ENCODE measurements around the gene ADAMTS12. TPM values are rescaled to one million over a fixed set of nuclear protein-coding genes. Genes with fewer than 3 reads are reported as not detected.

Gene ADAMTS12
- total RNA-seq, 8 experiments from 2014 or later = 0.80 to 42.7 (median 4.0) TPM

- Histone ChIP-seq H3K4me1 (replicated peaks in 1 of 2) (no peaks in the 10 kb centered on the region), H3K4me3 (no peak overlapping the region), H3K27ac (no peak overlapping the region)
- in situ Hi-C loops (cut with MboI; ENCODE audit: low pct_unique_long_range_greater_than_20kb in 2 of 9, low sequenced_read_pairs in 9 of 9, unreplicated experiment in 9 of 9) = no loop called here
- 83 to 100% (median 100%) methylated on average over 1 of the region's 1 CpG; no CpG with 5 or more reads in 3 of the 10 experiments for WGBS, 10 experiments
- no peak for ATAC-seq (replicated peaks in 6 of 8)
Measured at GRCh38 chr5:33755231-33755630, 136.6 kb downstream of the ADAMTS12 start.

DNA sequence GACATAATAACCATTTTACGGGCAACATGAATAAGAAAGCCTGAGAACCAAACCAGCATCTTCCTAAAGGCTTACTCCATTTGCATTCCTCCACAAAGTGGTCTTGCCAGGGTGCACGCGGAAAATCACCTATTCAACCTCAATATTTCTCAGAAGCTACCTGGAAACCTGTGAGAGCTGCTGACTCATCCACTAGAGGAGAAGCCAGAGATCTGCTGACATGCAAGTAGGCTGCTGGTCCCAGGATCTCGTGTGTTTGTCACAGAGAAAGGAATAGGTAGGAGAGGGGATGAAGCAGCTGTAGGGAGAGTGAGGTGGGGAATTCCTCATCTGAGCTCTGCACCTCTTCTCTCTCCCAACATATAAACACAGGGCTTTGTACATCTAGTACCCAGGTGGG lies 138.1 kb downstream of the ADAMTS12 start:
- no peak for ATAC-seq (replicated peaks in 6 of 8)
- 61 to 95% (median 78%) methylated on average over 1 to 4 of the region's 4 CpGs; no CpG with 5 or more reads in 2 of the 10 experiments for WGBS, 10 experiments
- Histone ChIP-seq H3K4me3 (no peak overlapping the region), H3K27ac (no peak overlapping the region), H3K4me1 (replicated peaks in 1 of 2) (no peaks in the 10 kb centered on the region)
- in situ Hi-C loops (cut with MboI; ENCODE audit: low pct_unique_long_range_greater_than_20kb in 2 of 9, low sequenced_read_pairs in 9 of 9, unreplicated experiment in 9 of 9) = no loop called here

GRCh38 chr5:33748754-33749153 lies 143.0 kb downstream of the ADAMTS12 start:
- Histone ChIP-seq H3K27ac (no peak overlapping the region), H3K4me3 (no peak overlapping the region), H3K4me1 (replicated peaks in 1 of 2) (no peaks in the 10 kb centered on the region)
- 0 to 90% (median 77%) methylated on average over 1 of the region's 1 CpG; no CpG with 5 or more reads in 5 of the 10 experiments for WGBS, 10 experiments
- in situ Hi-C loops (cut with MboI; ENCODE audit: low pct_unique_long_range_greater_than_20kb in 2 of 9, low sequenced_read_pairs in 9 of 9, unreplicated experiment in 9 of 9) = no loop called here
- ATAC-seq (replicated peaks in 6 of 8) = peak in 4 of 8 experiments; percentile 19 to 88 (median 78)

DNA sequence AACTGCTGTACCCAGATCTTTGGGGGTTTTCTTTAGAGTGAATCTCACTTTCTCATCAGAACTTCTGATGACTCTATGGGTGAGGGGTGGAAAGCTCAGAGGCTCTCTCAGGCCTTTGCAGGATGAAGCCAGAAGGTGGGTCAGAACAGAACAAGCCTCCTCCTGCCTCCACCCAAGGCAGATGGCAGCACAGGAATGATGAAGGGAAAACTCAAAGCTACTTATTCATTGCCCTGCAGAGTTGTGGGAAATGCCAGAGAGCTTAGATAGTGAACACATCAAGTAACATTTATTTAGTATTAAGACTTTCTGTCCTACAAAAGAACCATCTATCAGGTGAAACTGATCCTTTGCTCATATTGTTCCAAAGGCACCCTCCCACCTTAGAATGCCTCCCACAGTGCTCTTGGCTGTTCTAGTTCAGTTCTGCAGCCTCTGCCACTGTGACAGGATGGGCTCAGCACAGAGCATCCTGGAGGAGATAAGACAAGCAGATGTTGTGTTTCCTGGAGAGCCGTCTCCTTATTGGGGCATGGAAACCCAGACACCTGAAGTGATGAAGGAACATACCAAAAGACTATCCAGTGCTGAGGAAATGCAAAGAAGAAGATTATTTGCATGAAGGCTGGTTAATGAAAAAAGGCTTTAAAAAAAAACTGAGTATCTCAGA lies 146.6 kb downstream of the ADAMTS12 start:
- in situ Hi-C loops (cut with MboI; ENCODE audit: low pct_unique_long_range_greater_than_20kb in 2 of 9, low sequenced_read_pairs in 9 of 9, unreplicated experiment in 9 of 9) = no loop called here
- H3K4me3 ChIP-seq = no peak overlapping the region
- no peak for ATAC-seq (replicated peaks in 6 of 8)
- no peak overlapping the region for H3K27ac ChIP-seq
- H3K4me1 ChIP-seq (replicated peaks in 1 of 2) = no peaks in the 10 kb centered on the region
- WGBS, 10 experiments = 86 to 100% (median 100%) methylated on average over 1 of the region's 1 CpG; no CpG with 5 or more reads in 5 of the 10 experiments

DNA sequence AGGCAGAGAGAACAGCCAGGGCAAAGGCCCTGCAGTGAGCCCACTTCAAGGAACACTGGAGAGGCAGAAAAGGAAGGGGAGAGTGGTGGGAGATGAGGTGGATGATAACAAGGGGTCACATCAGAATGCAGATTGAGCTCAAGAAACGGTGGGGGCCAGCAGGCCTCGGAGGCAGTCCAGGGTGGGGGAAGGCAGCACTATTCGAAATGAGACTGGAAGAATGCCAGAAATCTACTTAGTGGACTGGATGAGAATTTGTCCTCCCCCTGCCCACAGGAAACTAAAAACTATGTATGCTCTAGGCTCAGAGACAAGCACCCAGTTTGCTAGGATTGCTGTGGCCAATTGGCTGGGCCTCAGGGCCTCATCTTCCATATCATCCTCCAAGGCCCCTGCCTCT lies 148.7 kb downstream of the ADAMTS12 start:
- Histone ChIP-seq H3K27ac (no peak overlapping the region), H3K4me1 (replicated peaks in 1 of 2) (no peaks in the 10 kb centered on the region), H3K4me3 (no peak overlapping the region)
- 20 to 100% (median 63%) methylated on average over 1 to 3 of the region's 3 CpGs; no CpG with 5 or more reads in 5 of the 10 experiments for WGBS, 10 experiments
- ATAC-seq (replicated peaks in 6 of 8) = peak in 1 of 8 experiments; percentile 27
- in situ Hi-C loops (cut with MboI; ENCODE audit: low pct_unique_long_range_greater_than_20kb in 2 of 9, low sequenced_read_pairs in 9 of 9, unreplicated experiment in 9 of 9) = no loop called here

- Histone ChIP-seq H3K4me3 (no peak overlapping the region), H3K4me1 (replicated peaks in 1 of 2) (no peaks in the 10 kb centered on the region), H3K27ac (no peak overlapping the region)
- no peak for ATAC-seq (replicated peaks in 6 of 8)
- 0 to 100% (median 78%) methylated on average over 1 to 2 of the region's 2 CpGs; no CpG with 5 or more reads in 1 of the 10 experiments for WGBS, 10 experiments
- in situ Hi-C loops (cut with MboI; ENCODE audit: low pct_unique_long_range_greater_than_20kb in 2 of 9, low sequenced_read_pairs in 9 of 9, unreplicated experiment in 9 of 9) = no loop called here
Measured at GRCh38 chr5:33742181-33742580, 149.6 kb downstream of the ADAMTS12 start.

GRCh38 chr5:33738967-33739366 lies 152.8 kb downstream of the ADAMTS12 start:
- Histone ChIP-seq H3K4me3 (no peak overlapping the region), H3K4me1 (replicated peaks in 1 of 2) (peaks cover 0 to 1% of the 10 kb centered on the region in 2 donors), H3K27ac (no peak overlapping the region)
- no peak for ATAC-seq (replicated peaks in 6 of 8)
- in situ Hi-C loops (cut with MboI; ENCODE audit: low pct_unique_long_range_greater_than_20kb in 2 of 9, low sequenced_read_pairs in 9 of 9, unreplicated experiment in 9 of 9) = no loop called here
- 73 to 100% (median 97%) methylated on average over 2 to 6 of the region's 6 CpGs; no CpG with 5 or more reads in 3 of the 10 experiments for WGBS, 10 experiments

GRCh38 chr5:33738097-33738496 lies 153.7 kb downstream of the ADAMTS12 start:
- no peak for ATAC-seq (replicated peaks in 6 of 8)
- in situ Hi-C loops (cut with MboI; ENCODE audit: low pct_unique_long_range_greater_than_20kb in 2 of 9, low sequenced_read_pairs in 9 of 9, unreplicated experiment in 9 of 9) = no loop called here
- Histone ChIP-seq H3K27ac (no peak overlapping the region), H3K4me3 (no peak overlapping the region), H3K4me1 (replicated peaks in 1 of 2) (peaks cover 0 to 6% of the 10 kb centered on the region in 2 donors)
- 60 to 100% (median 78%) methylated on average over 1 to 3 of the region's 3 CpGs; no CpG with 5 or more reads in 3 of the 10 experiments for WGBS, 10 experiments

DNA sequence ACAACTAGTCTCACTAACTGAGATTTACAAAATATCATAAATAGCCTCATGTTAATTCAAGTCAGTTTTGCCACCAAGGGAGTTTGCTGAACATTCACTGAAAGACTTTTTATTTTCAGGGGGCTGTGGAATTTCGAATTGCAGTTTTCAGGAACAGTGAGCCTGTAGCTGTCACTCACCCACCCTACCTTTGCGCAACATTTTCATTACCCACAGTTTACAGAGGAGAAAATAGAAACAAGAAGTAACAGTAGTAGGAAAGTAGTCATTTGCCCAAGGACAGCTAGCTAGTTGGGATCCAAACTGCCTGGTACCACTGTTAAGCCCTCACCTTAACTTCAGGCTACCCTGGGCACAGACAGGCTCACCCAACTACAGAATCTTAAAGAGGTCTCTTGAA lies 154.1 kb downstream of the ADAMTS12 start:
- in situ Hi-C loops (cut with MboI; ENCODE audit: low pct_unique_long_range_greater_than_20kb in 2 of 9, low sequenced_read_pairs in 9 of 9, unreplicated experiment in 9 of 9) = no loop called here

GRCh38 chr5:33737284-33737683 lies 154.5 kb downstream of the ADAMTS12 start:
- Histone ChIP-seq H3K4me3 (no peak overlapping the region), H3K27ac (no peak overlapping the region), H3K4me1 (replicated peaks in 1 of 2) (peaks cover 0 to 6% of the 10 kb centered on the region in 2 donors)
- in situ Hi-C loops (cut with MboI; ENCODE audit: low pct_unique_long_range_greater_than_20kb in 2 of 9, low sequenced_read_pairs in 9 of 9, unreplicated experiment in 9 of 9) = no loop called here
- 0 to 100% (median 44%) methylated on average over 1 of the region's 1 CpG; no CpG with 5 or more reads in 6 of the 10 experiments for WGBS, 10 experiments
- no peak for ATAC-seq (replicated peaks in 6 of 8)

More for the DNA sequence above, 154.1 kb downstream of the ADAMTS12 start:
- Histone ChIP-seq H3K27ac (no peak overlapping the region), H3K4me1 (replicated peaks in 1 of 2) (peaks cover 0 to 6% of the 10 kb centered on the region in 2 donors), H3K4me3 (no peak overlapping the region)
- ATAC-seq (replicated peaks in 6 of 8) = no peak
- 80 to 100% (median 88%) methylated on average over 1 to 2 of the region's 2 CpGs; no CpG with 5 or more reads in 1 of the 10 experiments for WGBS, 10 experiments

DNA sequence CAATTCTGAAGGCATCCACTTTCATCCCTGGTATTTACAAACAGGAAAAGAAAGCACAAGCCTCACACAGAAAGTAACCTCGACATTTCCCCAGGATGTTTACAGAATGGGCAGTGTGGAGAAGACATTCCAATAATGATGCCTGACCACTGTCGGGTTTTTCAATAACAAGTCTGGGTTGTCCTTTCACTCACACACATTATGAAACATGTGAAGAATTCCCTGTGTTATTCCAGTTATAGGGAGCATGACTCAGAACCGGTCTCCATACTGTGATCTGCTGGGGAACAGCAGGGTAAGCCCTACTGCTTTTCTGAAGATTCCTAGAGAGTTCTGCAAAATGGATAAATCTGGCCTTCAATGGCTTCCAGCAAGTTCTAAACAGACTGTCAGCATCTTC lies 155.3 kb downstream of the ADAMTS12 start:
- no peak overlapping the region for H3K27ac ChIP-seq
- no peak overlapping the region for H3K4me3 ChIP-seq
- ATAC-seq (replicated peaks in 6 of 8) = peak in 2 of 8 experiments; percentile 15 to 42
- WGBS, 10 experiments = 20 to 100% (median 84%) methylated on average over 1 to 3 of the region's 3 CpGs; no CpG with 5 or more reads in 2 of the 10 experiments
- in situ Hi-C loops (cut with MboI; ENCODE audit: low pct_unique_long_range_greater_than_20kb in 2 of 9, low sequenced_read_pairs in 9 of 9, unreplicated experiment in 9 of 9) = no loop called here
- peaks cover 0 to 6% of the 10 kb centered on the region in 2 donors for H3K4me1 ChIP-seq (replicated peaks in 1 of 2)

DNA sequence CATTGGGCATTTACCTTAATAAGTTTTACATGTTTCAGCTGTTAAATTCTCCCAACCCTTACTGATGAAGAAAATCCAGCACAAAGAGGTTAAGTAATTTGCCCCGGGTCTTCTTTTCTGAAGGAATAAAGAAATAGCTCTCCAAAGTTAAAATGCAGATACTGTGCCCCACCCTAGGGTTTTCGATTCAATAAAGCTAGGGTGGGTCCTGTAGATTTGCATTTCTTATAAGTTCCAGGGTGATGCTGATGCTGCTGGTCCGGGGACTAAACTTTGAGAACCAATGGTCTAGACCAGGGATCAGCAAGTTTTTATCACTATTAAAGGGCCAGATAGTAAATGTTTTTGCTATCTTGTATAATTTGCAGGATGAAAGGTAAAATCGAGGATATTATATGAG lies 156.7 kb downstream of the ADAMTS12 start:
- in situ Hi-C loops (cut with MboI; ENCODE audit: low pct_unique_long_range_greater_than_20kb in 2 of 9, low sequenced_read_pairs in 9 of 9, unreplicated experiment in 9 of 9) = no loop called here
- 0 to 100% (median 85%) methylated on average over 2 to 4 of the region's 4 CpGs for WGBS, 10 experiments
- no peak overlapping the region for H3K4me3 ChIP-seq
- H3K4me1 ChIP-seq (replicated peaks in 1 of 2) = peaks cover 0 to 6% of the 10 kb centered on the region in 2 donors
- no peak overlapping the region for H3K27ac ChIP-seq
- ATAC-seq (replicated peaks in 6 of 8) = peak in 3 of 8 experiments; percentile 73 to 77 (median 77)

DNA sequence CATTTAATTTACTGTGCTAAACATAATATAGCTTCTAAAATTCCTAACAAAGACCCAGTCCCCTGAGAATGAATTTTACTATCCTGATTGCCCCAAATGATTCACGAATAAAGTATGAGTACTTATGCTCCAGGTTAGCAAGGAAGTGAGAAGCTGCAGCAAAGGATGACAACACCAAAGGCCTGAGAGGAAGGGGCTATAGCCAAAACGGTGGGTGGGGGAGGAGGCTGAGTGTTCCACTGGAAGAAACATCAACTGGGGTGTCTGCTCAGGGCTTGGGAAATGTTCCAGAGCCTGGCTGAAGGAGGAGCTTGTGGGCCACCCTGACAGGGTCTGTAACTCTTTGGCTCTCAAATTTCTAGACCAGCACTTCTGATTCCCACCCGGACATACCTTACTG lies 157.3 kb downstream of the ADAMTS12 start:
- in situ Hi-C loops (cut with MboI; ENCODE audit: low pct_unique_long_range_greater_than_20kb in 2 of 9, low sequenced_read_pairs in 9 of 9, unreplicated experiment in 9 of 9) = no loop called here
- Histone ChIP-seq H3K4me1 (replicated peaks in 1 of 2) (peaks cover 0 to 6% of the 10 kb centered on the region in 2 donors), H3K4me3 (no peak overlapping the region), H3K27ac (no peak overlapping the region)
- peak in 3 of 8 experiments; percentile 13 to 58 (median 25) for ATAC-seq (replicated peaks in 6 of 8)
- WGBS, 10 experiments = 0 to 63% (median 46%) methylated on average over 1 to 3 of the region's 3 CpGs; no CpG with 5 or more reads in 1 of the 10 experiments

All from motor neuron (in vitro differentiated cells).